SH-SY5Y (cell line): Measurements from ENCODE around the gene NRARP.

Source experiments
- GATA2 ChIP-seq: IDR thresholded peaks from 2 replicates; pipeline ENCODE4 v1.6.1; 2011; ENCODE audit warnings: mild to moderate bottlenecking, low read depth, low read length
- GATA3 ChIP-seq: IDR thresholded peaks from 2 replicates; pipeline ENCODE4 v1.6.1; 2011; ENCODE audit warnings: low read depth, mild to moderate bottlenecking, low read length, moderate library complexity

Gene NRARP

GRCh38 chr9:137314561-137315560, 12.8 kb upstream of the NRARP start:
- TF ChIP-seq GATA3: no peak
- TF ChIP-seq GATA2: no peak

GRCh38 chr9:137313956-137314560, 12.0 kb upstream of the NRARP start:
- TF ChIP-seq GATA3 (no peak), GATA2 (no peak)

- TF ChIP-seq GATA3 (no peak), GATA2 (no peak)
Measured at GRCh38 chr9:137313326-137313936, 11.4 kb upstream of the NRARP start.

GRCh38 chr9:137312852-137313325, 10.8 kb upstream of the NRARP start:
- TF ChIP-seq GATA2 (no peak), GATA3 (no peak)

GRCh38 chr9:137311986-137312851, 10.1 kb upstream of the NRARP start:
- TF ChIP-seq GATA3 (no peak), GATA2 (no peak)

GRCh38 chr9:137311171-137311985, 9.3 kb upstream of the NRARP start:
- no peak for TF ChIP-seq GATA2

- no peak for TF ChIP-seq GATA2
- no peak for TF ChIP-seq GATA3
Measured at GRCh38 chr9:137310189-137311052, 8.3 kb upstream of the NRARP start.

- TF ChIP-seq GATA3 (no peak), GATA2 (no peak)
Measured at GRCh38 chr9:137309368-137310188, 7.5 kb upstream of the NRARP start.

- TF ChIP-seq GATA2: no peak
- TF ChIP-seq GATA3: no peak
Measured at GRCh38 chr9:137308057-137308619, 6.1 kb upstream of the NRARP start.

GRCh38 chr9:137307255-137308056, 5.4 kb upstream of the NRARP start:
- TF ChIP-seq GATA2 (peak; percentile 63), GATA3 (no peak)
